DMS153 treated with DMSO at 0.1 percent for 48 hours (cell line): ENCODE data around the gene ECT2L.
A peak's percentile ranks its signal among the peaks of the same experiment; 100 is the strongest.

ENCODE experiments used
- DNase-seq: peaks from one replicate; lab custom pipeline; 2025; ENCODE audit not compliant: unreplicated experiment; lab: John Stamatoyannopoulos, UW

ECT2L gene

GRCh38 chr6:138795809-138796603 lies at the start of gene ECT2L:
Gene ECT2L, plus strand, starts transcription at chr6:138796087. Its CDS starts 17,188 bp downstream, at chr6:138813275.
- DNase-seq = peak; percentile 60

GRCh38 chr6:138752017-138752416 lies 43.9 kb upstream of the ECT2L start:
- DNase-seq = no peak

GRCh38 chr6:138757136-138757535 lies 38.8 kb upstream of the ECT2L start:
- DNase-seq = no peak

DNA sequence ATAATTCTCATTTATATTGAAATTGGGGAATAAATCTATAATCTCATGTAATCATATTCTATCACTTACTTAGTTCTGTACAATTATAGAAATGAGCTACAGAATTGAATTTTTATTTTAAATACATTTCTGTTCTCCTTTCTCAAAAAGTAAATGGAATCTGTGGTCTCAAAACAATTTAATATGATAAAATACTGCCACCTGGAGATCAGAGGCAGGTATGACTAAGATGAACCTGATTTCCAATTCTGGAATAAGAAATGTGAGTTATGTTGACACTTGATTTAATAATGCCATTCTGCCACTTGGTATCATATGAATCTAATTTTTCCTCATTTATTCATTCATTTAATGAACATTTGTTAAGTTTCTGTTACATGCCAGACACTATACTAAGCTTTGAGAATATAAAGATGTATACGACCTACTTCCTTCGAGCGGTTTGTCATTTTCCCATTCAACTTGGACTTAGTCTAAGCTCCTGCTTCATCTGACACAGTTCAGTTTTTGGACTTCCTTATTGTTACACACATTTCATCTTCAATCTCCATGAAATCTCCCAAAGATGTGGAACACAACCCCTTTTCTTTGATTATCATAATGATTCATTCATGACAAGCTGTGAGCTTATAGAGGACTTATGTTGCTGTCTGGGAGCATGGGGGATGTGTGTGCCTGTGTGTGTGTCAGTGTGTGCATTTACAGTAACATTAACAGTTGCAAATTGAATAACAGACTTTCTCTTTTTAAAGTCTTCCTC lies 29.8 kb upstream of the ECT2L start:
- DNase-seq = peak; percentile 20

GRCh38 chr6:138769102-138769676 lies 26.7 kb upstream of the ECT2L start:
- no peak for DNase-seq

- DNase-seq = no peak
Measured at GRCh38 chr6:138772596-138773176, 23.2 kb upstream of the ECT2L start.

DNA sequence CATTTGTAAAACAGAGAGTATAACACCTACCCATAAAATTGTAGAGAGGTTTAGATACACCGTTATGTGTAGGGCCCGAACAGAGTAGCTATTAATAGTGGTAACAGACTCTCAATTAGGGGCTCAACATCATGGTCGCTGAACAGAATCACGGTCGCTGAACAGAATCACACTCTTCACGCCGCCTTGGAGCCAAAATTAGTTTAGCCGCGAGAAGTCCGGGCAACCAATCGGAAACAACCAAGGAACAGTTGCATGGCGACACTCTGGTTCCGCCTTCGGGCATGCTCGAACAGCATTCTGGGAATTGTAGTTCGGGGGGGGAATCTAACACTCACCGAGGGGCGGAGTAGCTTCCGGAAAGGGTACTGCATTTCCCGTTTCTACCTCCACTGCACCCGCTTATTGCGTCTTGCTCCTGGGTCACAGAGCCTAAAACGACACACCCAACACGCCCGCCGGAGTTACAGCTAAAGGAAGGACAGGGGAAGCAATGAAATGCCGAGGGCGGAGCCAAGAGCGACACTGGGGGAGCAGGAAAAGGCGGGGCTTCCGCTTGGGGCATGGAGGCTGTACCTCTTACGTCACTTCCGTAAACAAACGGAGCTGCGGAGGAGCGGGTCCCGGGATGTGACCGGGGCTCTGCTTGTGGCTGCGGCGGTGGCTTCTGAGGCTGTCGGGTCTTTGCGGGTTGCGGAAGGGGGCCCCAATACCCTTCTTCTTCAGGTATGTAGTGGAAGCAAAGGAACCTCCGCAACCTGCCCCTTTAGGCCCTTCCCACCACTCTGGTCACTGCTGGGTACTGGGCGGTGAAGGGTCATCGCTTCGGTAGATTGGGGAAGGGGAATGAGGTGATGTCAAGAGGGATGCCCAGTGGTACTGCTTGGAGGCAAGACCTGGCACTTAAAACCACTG lies 22.5 kb upstream of the ECT2L start, which contains the start of gene CCDC28A:
Gene CCDC28A, plus strand, starts transcription at position 593 of the 915 bp plus-strand sequence. CDS start 2,352 bp downstream, outside the sequence.
- DNase-seq = peak; percentile 98

GRCh38 chr6:138774370-138774769 lies 21.5 kb upstream of the ECT2L start:
- no peak for DNase-seq

- no peak for DNase-seq
Measured at GRCh38 chr6:138776659-138777058, 19.2 kb upstream of the ECT2L start.

DNA sequence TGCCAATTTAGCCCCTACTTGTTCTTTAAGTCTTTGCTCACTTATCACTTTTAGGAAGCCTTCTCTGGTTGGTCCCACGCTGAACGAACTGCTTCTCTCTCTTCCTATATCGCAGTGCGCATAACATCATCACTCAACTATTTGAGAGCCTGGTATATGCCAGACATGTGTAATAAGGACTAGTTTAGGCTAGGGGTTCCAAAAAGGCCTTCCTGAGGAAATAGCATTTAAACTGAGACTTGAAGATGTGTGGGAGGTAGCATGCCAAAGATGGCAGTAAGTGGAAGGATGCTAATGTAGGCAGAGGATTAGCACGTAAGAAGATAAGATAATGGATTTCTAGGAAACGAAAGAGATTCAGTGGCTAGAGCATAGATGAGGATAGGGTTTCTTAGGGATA lies 17.6 kb upstream of the ECT2L start:
- no peak for DNase-seq

DNA sequence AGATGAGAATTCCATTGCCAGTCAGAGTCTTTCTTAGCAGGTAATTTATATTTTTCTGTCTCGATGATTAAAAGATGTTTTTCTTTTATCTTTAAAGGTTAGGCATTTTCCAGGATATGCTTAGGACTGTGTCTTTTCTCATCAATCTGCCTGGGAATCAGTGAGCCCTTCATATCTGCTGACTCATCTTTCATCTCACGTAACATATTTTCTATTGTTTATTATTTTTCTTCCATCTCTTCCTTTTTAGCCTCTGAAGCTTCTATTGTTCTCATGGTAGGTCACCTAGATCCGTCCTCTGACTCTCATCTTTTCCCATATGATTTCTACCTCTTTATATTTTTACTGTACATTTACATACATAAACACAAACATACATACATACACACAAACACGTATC lies 13.6 kb upstream of the ECT2L start:
- no peak for DNase-seq

DNA sequence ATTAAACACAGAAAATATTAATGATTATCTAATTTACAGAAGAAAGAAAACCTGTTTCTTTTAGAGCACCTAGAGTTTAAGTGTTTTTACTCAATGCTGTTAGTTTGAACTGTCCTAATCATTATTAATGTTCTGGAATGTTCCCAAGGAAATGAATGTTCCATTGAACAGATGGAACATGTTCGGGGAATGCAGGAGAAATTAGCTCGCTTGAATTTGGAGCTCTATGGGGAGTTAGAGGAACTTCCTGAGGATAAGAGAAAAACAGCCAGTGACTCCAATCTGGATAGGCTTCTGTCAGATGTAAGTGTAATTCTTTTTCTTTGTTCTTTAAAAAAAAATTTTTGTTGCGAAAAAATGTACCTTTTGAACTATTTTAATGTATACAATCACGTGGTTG lies 10.8 kb upstream of the ECT2L start:
- DNase-seq = no peak

GRCh38 chr6:138785980-138786379 lies 9.9 kb upstream of the ECT2L start:
- DNase-seq = no peak

- DNase-seq = no peak
Measured at GRCh38 chr6:138787138-138787537, 8.7 kb upstream of the ECT2L start.

- DNase-seq = no peak
Measured at GRCh38 chr6:138796771-138797170, 884 bp downstream of the ECT2L start.

GRCh38 chr6:138797806-138798446 lies 2.0 kb downstream of the ECT2L start:
- no peak for DNase-seq

DNA sequence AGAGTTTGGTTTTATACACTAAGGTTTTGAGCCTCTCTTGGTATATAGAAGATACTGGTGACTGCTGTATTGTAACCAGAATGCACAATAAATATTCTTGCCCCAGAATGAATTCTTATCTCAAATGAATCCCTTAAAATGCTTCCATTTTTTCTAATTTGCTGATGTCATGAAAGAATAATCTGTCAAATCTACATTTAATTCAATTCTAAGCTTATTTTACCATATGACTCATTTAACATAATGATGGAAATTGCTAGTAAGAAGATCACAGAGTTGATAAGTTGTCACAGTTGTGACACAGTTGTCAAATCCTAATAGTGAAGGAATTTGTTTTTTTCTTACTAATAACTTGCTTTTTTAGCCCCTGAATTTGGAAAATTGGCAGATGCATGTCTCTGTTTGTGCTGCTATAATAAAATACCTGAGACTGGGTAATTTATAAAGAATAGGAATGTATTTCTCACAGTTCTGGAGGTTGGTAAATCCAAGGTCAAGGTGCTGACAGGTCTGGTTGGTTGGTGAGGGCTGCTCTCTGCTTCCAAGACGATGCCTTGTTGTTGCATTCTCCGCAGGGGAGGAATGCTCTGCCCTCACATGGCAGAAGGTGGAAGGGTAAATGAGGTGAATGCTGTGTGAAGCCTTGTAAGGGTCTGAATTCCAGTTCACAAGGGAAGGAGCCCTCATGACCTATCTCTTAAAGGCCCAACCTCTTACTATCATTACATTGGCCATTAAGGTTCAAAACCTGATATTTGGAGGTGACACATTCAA lies 4.7 kb downstream of the ECT2L start:
- no peak for DNase-seq

DNA sequence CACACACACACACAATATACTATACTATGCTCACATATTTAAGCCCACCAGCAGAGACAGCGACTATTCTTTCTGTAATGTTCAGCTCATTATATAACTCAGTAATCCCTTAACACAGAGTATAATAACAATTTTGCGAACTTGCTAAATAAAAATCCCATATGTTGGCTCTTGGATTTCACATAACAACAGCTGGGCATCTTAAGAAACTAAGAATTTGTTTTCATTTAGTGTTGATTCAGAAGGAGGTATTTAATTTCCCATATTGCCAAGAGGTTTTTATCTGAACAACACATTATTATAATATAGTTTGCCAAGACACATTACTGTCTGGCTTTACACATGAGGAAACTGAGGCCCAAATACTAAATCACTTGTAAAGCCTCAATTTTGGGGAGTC lies 7.4 kb downstream of the ECT2L start:
- DNase-seq = no peak

GRCh38 chr6:138803861-138804260 lies 8.0 kb downstream of the ECT2L start:
- DNase-seq = no peak
